HG03175 (cell line): ENCODE results near the gene TP53TG5.

Experiments used
- ATAC-seq: cut with Tn5 transposase; IDR thresholded peaks from one replicate; pipeline ENCODE4 v1.9.1; 2021; ENCODE audit warnings: mild to moderate bottlenecking, moderate library complexity; ENCODE audit not compliant: unreplicated experiment

The TP53TG5 gene

GRCh38 chr20:45329497-45330319 lies 48.4 kb downstream of the TP53TG5 start:
- no peak for ATAC-seq

DNA sequence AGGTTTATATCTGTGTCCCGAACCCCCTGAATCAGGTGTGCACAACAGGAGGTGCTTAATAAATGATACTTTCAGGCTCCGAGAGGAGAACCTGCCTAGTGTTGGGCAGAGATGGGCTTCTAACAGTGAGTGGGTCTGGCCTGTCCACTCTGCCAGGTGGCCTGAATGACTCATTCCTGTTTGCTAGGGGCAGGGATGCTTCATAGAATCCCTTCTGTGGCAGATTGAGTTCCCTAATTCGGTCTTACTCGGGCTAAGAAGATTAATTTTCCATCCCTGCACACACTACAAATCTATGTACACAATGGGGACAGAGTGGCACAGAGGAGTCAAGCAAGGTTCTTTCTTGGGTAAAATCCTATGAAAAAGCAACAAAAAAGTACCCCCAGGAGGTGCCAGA lies 49.7 kb downstream of the TP53TG5 start:
- ATAC-seq: no peak

GRCh38 chr20:45325371-45325770 lies 52.8 kb downstream of the TP53TG5 start:
- ATAC-seq: no peak

DNA sequence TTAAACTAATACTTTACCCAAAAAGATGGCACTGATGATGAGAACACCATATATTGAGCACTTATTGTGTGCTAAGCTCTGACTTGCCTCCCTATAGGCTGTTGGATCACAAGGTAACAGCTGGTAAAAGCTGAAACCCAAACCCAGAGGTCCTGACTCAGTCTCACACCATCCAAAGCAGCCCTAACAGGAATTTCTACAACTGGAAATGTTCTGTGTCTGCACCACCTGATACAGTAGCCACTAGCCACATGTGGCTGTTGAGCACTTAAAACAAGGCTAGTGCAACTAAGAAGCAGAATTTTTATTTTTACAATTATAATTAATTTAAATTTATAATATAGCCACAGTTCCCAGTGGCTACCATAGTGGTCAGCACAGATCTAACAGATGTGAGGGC lies 54.4 kb downstream of the TP53TG5 start:
- ATAC-seq: no peak

DNA sequence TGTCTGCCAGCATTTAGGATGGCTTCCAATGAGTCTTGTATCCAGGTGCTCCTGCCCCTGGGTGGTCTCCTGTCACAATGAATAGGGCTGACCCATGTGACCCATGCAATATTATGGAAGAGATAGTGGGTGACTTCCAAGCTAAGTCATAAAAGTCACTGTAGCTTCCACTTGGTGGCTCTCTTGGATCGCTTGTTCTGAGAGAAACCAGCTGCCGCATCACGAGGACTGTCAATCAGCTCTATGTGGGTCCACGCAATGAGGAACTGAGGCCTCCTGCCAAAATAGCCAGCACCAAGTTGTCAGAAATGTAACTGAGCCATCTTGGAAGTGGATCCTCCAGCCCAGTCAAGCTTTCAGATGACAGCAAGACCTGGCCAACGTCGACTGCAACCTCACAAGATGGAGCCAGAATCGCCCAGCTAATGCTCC lies 55.2 kb downstream of the TP53TG5 start:
- no peak for ATAC-seq
